Mucosa of stomach (tissue), 1 donor: Measurements from ENCODE around the gene NCR1.
"Not testable (repeated sequence)": the region's sequence is repeated elsewhere in the genome, so short reads cannot be mapped to it uniquely, and the experiment has no call there.

Experiments used
- H3K27me3 ChIP-seq: one replicate; pipeline ENCODE4 v1.7.0; 2013; ENCODE audit warnings: mild to moderate bottlenecking, low read length; ENCODE audit not compliant: control insufficient read depth, insufficient read depth
- H3K36me3 ChIP-seq: one replicate; pipeline ENCODE4 v1.7.0; 2013; ENCODE audit warnings: low read length; ENCODE audit not compliant: control insufficient read depth, insufficient read depth
- H3K4me1 ChIP-seq: one replicate; pipeline ENCODE4 v1.7.0; 2013; ENCODE audit warnings: mild to moderate bottlenecking, low read length; ENCODE audit not compliant: control insufficient read depth, insufficient read depth
- H3K4me3 ChIP-seq: one replicate; pipeline ENCODE4 v1.7.0; 2013; ENCODE audit warnings: low read length
- H3K9ac ChIP-seq: one replicate; pipeline ENCODE4 v1.7.0; 2013; ENCODE audit warnings: mild to moderate bottlenecking, low read length, moderate library complexity
- H3K9me3 ChIP-seq: one replicate; pipeline ENCODE4 v1.7.0; 2013; ENCODE audit warnings: mild to moderate bottlenecking, low read length, moderate library complexity; ENCODE audit not compliant: control insufficient read depth
- donor health status: Pancreatic carcinoma.

NCR1 gene

DNA sequence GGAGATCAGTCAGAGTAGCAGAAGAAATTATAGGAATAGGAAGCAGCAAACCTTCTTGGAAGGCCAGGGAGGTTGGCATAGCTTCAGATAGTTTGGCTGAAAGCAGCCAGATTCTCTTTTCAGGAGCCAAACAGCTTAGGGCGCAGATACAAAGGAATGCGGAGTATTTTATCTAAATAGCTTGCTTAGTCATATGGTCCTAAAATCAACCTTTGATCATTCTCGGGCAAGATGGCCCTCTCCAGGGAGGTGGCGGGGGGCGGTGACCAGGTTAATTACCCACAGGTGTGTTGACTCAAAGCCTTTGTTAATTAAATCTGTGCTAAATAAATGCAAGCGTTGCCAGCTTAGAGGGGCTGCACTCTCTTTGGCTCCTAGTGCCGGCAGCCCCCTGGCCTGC, 12.5 kb upstream of the NCR1 start:
- H3K36me3 ChIP-seq: no peaks in the 10 kb centered on the region
- H3K9ac ChIP-seq: no peak overlapping the region
- H3K9me3 ChIP-seq: no peaks in the 10 kb centered on the region
- H3K27me3 ChIP-seq: no peaks in the 10 kb centered on the region
- no peak overlapping the region for H3K4me3 ChIP-seq
- H3K4me1 ChIP-seq: no peaks in the 10 kb centered on the region

GRCh38 chr19:54894106-54894505, 11.8 kb upstream of the NCR1 start:
- not testable (repeated sequence) for H3K27me3 ChIP-seq, H3K4me1 ChIP-seq, H3K36me3 ChIP-seq, H3K9me3 ChIP-seq, H3K9ac ChIP-seq, H3K4me3 ChIP-seq

GRCh38 chr19:54896036-54896435, 9.9 kb upstream of the NCR1 start:
- Histone ChIP-seq H3K36me3 (no peaks in the 10 kb centered on the region), H3K9me3 (no peaks in the 10 kb centered on the region), H3K4me1 (no peaks in the 10 kb centered on the region), H3K9ac (no peak overlapping the region), H3K27me3 (no peaks in the 10 kb centered on the region), H3K4me3 (no peak overlapping the region)

DNA sequence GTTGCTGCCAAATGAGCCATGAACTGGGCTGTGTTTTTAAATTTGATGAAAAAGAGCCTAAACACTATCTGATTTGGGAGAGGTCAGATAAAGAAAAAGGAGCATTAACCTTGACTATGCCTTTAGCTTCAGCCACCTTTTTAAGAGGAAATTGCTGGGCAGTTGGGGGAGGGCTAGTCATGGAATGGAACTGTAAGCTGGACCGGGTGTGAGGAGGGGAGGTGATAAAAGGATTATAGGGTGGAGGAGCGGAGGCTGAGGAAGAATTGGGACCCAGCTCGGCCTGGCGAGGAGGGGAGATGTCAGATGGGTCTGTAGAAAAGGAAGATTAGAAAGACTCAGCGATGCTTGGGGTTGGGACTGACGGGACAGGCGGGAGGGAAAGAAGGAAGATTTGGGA, 7.3 kb upstream of the NCR1 start:
- H3K36me3 ChIP-seq, H3K9me3 ChIP-seq, H3K9ac ChIP-seq, H3K4me1 ChIP-seq, H3K4me3 ChIP-seq, H3K27me3 ChIP-seq: not testable (repeated sequence)

DNA sequence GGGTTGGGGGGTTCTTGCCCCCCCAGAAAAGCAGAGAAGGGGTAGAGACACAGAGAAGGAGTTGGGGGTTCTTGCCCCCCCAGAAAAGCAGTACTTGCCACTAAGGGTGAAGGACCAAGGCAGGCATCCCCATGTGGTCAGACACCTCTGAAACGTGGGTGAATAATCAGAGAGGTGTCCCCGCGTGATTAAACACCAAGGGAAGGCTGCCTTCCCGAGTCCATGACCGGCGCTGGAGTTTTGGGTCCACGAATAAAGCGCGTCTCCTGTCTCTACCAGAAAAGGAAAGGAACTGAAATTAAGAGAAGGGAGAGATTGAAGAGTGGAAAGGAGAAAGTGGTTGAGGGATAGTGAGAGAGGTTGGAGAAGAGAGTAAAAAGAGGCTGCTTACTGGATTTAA, 6.3 kb upstream of the NCR1 start:
- not testable (repeated sequence) for H3K36me3 ChIP-seq, H3K9ac ChIP-seq, H3K27me3 ChIP-seq, H3K9me3 ChIP-seq, H3K4me3 ChIP-seq, H3K4me1 ChIP-seq

GRCh38 chr19:54901153-54901552, 4.8 kb upstream of the NCR1 start:
- H3K36me3 ChIP-seq, H3K4me1 ChIP-seq, H3K9me3 ChIP-seq, H3K9ac ChIP-seq, H3K27me3 ChIP-seq, H3K4me3 ChIP-seq: not testable (repeated sequence)

- Histone ChIP-seq H3K4me3 (no peak overlapping the region), H3K9ac (no peak overlapping the region), H3K27me3 (peaks cover 5% of the 10 kb centered on the region), H3K9me3 (no peaks in the 10 kb centered on the region), H3K36me3 (no peaks in the 10 kb centered on the region), H3K4me1 (no peaks in the 10 kb centered on the region)
Measured at GRCh38 chr19:54902061-54902460, 3.9 kb upstream of the NCR1 start.

GRCh38 chr19:54903303-54903702, 2.6 kb upstream of the NCR1 start:
- Histone ChIP-seq H3K36me3 (no peaks in the 10 kb centered on the region), H3K9me3 (no peaks in the 10 kb centered on the region), H3K27me3 (peaks cover 5% of the 10 kb centered on the region), H3K9ac (no peak overlapping the region), H3K4me3 (no peak overlapping the region), H3K4me1 (no peaks in the 10 kb centered on the region)

DNA sequence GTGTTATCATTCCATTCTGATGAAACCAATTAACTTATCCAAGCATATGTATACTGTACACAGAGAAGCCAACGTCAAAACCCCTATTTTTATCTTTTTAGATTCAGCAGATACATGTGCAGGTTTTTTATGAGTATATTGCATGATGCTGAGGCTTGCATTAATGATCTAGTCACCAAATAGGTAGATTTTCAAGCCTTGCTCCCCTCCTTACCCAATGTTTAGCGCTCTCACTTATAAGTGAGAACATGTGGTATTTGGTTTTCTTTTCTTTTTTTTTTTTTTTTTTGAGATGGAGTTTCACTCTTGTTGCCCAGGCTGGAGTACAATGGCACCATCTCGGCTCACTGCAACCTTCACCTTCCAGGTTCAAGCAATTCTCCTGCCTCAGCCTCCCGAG, 1.7 kb upstream of the NCR1 start:
- not testable (repeated sequence) for H3K36me3 ChIP-seq, H3K9me3 ChIP-seq, H3K4me3 ChIP-seq, H3K9ac ChIP-seq, H3K4me1 ChIP-seq, H3K27me3 ChIP-seq

GRCh38 chr19:54905421-54905802, 536 bp upstream of the NCR1 start:
- H3K9me3 ChIP-seq: no peaks in the 10 kb centered on the region

GRCh38 chr19:54906819-54907218, 871 bp downstream of the NCR1 start:
- no peaks in the 10 kb centered on the region for H3K4me1 ChIP-seq
- no peak overlapping the region for H3K9ac ChIP-seq
- no peak overlapping the region for H3K4me3 ChIP-seq
- H3K36me3 ChIP-seq: no peaks in the 10 kb centered on the region
- H3K27me3 ChIP-seq: peaks cover 5% of the 10 kb centered on the region
- no peaks in the 10 kb centered on the region for H3K9me3 ChIP-seq

More at GRCh38 chr19:54905421-54905802, 536 bp upstream of the NCR1 start:
- H3K4me1 ChIP-seq: no peaks in the 10 kb centered on the region
- H3K36me3 ChIP-seq: no peaks in the 10 kb centered on the region
- no peak overlapping the region for H3K9ac ChIP-seq
- H3K4me3 ChIP-seq: no peak overlapping the region
- peaks cover 5% of the 10 kb centered on the region for H3K27me3 ChIP-seq

DNA sequence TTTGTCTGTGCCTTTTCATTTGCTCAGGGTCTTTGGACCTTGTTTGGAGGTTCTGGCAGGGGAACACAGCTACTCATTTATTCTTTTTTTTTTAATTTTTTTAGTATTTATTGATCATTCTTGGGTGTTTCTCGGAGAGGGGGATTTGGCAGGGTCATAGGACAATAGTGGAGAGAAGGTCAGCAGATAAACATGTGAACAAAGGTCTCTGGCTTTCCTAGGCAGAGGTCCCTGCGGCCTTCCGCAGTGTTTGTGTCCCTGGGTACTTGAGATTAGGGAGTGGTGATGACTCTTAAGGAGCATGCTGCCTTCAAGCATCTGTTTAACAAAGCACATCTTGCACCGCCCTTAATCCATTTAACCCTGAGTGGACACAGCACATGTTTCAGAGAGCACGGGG, 2.0 kb downstream of the NCR1 start:
- not testable (repeated sequence) for H3K9me3 ChIP-seq, H3K4me1 ChIP-seq

GRCh38 chr19:54916822-54917221, 10.9 kb downstream of the NCR1 start:
- no peak overlapping the region for H3K9ac ChIP-seq
- no peaks in the 10 kb centered on the region for H3K9me3 ChIP-seq
- H3K36me3 ChIP-seq: no peaks in the 10 kb centered on the region
- no peak overlapping the region for H3K4me3 ChIP-seq
- H3K27me3 ChIP-seq: no peaks in the 10 kb centered on the region
- H3K4me1 ChIP-seq: no peaks in the 10 kb centered on the region

More for the DNA sequence above, 2.0 kb downstream of the NCR1 start:
- not testable (repeated sequence) for H3K9ac ChIP-seq, H3K36me3 ChIP-seq, H3K27me3 ChIP-seq, H3K4me3 ChIP-seq
